Anterior cingulate cortex (tissue), 58 donors: ENCODE results near the gene TRAF3IP3.

ENCODE experiments used
- DNase-seq, 58 donors: peaks; one replicate each; lab custom pipeline; 2025; lab: John Stamatoyannopoulos, UW

The TRAF3IP3 gene

GRCh38 chr1:209819058-209819457 is 63.2 kb downstream of the TRAF3IP3 start:
- no peak for DNase-seq

- DNase-seq = no peak
Observed at GRCh38 chr1:209820986-209821385, 65.1 kb downstream of the TRAF3IP3 start.

GRCh38 chr1:209822706-209823105 is 66.9 kb downstream of the TRAF3IP3 start:
- no peak for DNase-seq

GRCh38 chr1:209823143-209824041 is 67.5 kb downstream of the TRAF3IP3 start:
- peak in 1 of 58 donors; percentile 19 for DNase-seq

- no peak for DNase-seq
Observed at GRCh38 chr1:209825591-209826434, 70.0 kb downstream of the TRAF3IP3 start.

GRCh38 chr1:209827384-209828262 is 71.8 kb downstream of the TRAF3IP3 start, which contains the start of gene UTP25:
Gene UTP25 (plus strand): TSS chr1:209827972. CDS start chr1:209828064, 92 bp downstream.
- peak; percentile 49 to 94 (median 85) for DNase-seq

GRCh38 chr1:209829716-209830115 is 73.9 kb downstream of the TRAF3IP3 start:
- no peak for DNase-seq

- no peak for DNase-seq
Observed at GRCh38 chr1:209830722-209831121, 74.9 kb downstream of the TRAF3IP3 start.

GRCh38 chr1:209831615-209832014 is 75.8 kb downstream of the TRAF3IP3 start:
- DNase-seq = no peak
